Dedifferentiated amniotic fluid mesenchymal stem cell (primary cell): Measurements from ENCODE around the gene CD55.

Experiments used
- DNase-seq: peaks from one replicate; pipeline ENCODE4 v3.0.0-alpha.2; 2016; ENCODE audit errors: extremely low spot score

CD55 gene

DNA sequence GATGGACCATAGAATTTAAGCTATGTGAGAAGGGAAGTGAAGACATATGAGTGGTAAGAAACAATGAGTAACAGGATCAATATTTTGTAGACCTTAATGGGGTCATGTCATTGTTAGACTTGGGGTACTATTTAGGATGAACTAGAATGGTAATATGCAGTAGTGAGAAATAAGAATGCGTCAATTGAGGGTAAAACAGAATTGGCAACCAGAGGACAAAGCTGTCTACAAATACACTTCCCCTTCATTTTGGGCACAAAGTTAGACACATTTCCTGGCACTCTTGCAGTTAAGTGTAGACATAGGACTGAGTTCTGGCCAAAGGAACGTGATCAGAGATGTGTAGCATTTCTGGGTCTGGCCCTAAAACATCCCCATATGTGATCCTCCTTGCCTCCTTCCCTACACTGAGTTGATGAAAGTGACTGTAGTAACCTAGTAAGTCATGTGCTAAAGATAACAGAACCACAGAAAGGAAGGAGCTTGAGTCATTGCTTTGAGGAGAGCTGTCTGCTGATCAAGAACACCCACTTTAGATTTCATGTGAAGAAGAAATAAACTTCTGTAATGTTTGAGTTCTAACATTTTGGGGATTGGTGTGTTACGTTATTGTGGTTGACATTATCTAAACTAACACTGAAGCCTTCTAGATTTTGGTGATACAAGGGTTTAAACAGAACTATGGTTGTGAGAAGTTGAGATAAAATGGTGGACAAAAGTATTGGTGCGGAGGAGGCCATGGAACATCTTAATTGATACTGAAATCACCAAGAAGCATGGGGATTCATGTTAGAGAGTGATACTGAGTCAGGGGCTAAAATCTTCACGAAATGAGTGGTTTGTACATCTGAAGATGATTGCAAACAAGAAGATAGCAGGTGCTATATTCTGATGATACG lies 41.7 kb downstream of the CD55 start:
- no peak for DNase-seq

DNA sequence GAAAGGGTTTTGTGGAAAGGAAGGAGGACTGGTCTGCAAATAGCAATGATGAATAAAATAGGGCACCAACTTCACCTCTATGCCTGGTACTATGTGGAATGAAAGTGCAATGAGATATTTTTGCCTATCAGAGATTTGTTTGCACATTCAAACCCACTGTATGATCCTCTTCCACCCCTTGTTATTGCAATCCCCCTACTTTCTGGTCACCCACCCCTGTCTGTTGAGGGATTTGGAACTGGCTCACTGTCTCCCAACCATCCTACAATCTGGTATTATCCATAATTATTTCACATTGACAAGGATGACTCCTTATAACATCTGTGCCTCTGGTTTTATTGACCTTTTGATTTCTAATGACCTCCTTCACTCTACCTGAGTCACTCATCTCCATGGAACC lies 42.4 kb downstream of the CD55 start:
- DNase-seq, result no peak

DNA sequence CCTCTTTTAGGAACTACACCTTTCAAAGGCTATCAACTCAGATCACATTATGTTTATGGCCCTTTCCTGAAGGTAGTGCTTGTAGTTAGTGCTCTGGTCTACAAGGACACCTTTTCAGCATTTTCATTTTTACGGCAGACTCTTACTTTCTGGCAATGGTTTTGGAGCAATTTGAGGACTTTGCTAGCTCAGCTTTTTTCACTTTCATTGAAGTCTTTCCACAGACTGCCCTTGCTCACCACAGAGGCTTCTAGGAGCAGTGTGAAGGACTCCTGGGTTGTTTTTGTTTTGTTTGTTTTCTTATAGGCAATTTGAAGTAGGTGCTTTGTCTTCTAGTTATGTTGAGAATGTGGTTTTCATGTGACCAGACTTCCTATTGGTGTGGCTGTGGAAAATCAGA lies 43.1 kb downstream of the CD55 start:
- DNase-seq, result no peak

DNA sequence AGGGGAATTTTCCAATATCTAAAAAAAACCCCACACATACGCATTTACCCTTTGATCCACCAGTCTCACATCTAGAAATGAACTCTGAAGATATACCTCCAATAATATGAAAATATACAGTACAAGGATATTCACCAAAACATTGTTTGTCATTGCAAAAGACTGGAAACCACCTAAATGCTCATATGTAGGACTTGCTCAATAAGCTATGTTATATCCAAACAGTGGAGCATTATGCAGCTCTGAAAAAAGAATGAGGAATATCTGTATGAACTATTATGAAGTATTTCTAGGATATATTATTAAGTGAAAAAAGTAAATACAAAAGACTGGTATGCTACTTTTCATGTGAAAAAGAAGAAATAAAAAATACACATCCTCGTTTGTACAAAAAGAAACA lies 43.6 kb downstream of the CD55 start:
- no peak for DNase-seq

DNA sequence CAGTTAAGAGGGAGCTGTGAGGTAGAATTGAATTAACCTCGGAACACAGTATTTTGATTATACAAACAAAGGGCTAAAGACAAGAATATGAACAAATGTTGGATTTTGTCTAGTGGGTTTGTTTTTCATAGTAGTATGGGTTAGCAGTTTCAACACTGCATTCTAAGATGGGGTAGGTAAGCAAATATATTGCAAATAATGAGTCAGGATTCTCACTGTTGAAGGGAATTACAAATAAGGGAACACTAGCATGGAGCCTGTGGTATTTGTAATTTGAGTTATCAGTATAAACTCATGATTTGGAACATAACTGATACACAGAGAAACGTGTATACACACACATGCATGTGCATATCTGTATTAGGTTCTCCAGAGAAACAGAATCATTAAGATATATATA lies 44.5 kb downstream of the CD55 start:
- DNase-seq, result no peak

DNA sequence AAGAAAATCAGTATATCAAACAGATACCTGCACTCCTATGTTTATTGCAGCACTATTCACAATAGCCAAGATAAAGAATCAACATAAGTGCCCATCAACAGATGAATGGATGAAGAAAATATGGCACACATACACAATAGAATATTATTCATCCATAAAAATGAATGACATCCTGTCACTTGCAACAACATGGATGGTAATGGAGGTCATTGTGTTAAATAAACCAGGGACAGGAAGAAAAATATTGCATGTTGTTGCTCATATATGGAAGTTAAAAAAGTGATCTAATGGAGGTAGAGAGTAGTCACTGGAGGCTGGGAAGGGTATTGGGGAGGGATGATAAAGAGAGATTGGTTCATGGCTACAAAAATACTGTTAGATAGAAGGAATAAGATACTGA lies 67.2 kb downstream of the CD55 start:
- DNase-seq, result no peak

DNA sequence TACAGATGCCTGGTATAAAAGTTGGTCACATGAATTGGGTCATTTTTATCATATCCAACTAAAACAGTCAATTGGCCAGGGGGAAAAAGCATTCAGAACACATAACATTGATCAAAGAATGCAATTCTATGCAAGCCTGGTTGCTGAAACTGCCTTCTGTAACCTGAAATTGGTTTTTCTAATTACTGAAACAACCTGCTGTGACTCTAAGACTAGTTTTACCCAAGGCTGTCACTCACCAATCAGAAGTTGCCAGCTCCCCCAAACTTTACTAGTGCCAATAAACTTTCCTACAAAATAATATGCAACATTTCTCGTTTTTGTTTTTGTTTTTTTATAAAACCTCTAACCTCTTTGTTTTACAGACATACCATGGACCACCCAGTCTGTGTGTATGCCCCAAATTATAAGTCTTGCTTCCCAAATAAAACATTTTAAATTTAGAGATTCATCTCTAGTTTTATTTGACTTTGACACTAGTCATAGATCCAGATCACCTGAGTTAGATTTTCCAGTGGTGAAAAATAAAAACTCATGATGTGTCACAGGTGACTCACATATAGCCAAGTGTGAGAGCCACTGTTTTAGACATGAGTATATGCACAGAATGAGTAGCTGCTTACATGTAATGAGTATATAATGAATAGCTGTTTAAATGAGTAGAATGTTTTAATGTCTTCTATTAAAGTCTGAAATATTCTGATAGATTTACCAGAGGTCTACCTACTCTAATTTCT lies 68.4 kb downstream of the CD55 start:
- no peak for DNase-seq

DNA sequence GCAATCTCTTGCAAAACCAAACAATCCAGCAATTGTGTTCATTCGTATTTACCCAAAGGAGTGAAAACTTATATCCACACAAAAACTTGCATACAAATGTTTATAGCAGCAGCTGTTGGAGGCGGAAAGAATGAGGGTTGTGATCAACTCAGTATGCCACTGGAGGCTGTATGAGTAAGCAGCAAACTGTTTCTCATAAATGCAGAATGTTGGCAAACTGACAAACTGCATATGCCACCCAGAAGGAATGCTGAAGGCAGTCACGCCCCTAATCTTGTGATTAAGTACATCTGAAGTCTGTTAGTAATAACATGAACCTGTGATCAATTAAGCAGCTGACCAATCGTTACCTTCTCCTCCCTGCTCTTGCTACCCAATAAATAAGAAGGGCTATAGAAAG lies 72.1 kb downstream of the CD55 start:
- DNase-seq, result peak; percentile 95

DNA sequence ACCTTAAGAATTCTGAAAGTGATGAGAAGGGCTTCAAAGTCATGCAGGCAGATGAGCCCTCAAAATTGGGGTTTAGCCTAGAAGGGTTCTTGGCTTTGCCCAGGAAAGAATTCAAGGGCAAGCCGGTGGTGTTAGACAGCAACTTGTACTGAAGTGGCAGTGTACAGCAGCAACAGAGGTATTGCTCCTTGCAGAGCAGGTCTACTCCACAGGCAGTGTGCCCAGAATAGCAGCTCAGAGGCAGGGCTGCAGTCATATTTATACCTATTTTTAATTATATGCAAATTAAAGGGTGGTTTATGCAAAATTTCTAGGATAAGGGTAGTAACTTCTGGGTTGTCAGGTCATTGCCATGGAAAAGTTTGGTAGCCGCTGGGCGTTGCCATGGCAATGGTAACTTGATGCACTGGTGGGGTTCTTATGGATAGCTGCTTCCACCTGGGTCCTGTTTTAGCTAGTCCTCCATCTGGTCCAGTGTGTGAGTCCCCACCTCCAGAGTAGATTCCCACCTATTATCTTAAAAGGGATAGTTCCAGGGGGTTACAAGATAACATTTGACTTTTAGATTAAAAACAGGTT lies 74.8 kb downstream of the CD55 start:
- DNase-seq, result no peak

DNA sequence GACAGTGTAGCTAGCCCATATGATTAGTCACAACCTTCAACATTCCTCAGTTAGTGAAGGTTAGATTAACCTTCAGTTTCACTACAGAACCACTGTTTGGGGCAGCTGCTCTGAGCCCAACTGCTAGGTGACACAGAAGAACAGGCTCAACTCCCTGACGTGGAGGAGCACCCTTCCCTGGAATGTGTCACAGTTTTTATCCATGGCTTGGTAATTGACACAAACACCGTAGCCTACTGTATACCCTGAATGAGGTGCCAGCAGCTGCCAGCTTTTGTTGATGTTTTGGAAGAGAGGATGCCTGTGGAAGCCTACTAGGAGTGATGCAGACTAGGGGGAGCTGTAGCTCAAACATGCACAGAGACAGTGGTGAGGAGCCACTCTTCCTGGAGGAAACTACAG lies 76.0 kb downstream of the CD55 start:
- no peak for DNase-seq

DNA sequence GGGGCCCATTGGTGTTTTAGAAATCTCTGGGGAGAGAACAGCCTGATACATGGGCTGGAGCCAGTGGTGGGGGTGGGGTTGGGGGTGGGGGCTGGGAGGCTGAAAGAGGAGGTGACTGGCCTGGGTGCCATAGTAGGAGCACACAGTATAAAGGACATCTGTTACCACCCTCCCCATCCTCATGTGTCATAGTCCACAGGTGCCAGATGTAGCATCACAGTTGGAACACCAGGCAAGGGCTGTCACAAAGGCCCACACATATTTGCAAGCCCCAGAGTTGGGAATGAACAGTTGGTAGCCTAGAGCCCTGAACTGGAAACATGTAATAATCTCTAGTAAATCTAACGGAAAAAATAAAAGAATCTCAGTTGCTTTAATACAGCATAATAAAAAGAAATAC lies 77.5 kb downstream of the CD55 start:
- DNase-seq, result no peak

DNA sequence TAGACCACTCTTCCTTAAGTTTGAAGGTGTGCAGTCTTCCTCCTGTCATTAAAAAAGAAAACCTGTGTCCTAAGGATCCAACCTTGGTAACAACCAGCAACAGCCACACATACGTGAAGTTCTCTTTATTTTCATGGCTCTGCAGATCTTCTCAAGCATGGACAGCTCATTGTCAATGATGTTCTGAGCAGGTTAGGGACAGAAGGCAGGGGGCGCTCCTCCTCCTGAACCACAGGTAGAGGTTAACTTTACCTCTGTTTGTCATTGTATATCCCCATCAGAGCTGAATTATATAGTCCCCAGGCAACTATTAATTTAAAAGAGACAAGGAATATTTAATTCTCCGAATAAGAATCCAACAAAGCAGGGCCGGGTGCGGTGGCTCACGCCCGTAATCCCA lies 80.1 kb downstream of the CD55 start:
- no peak for DNase-seq

DNA sequence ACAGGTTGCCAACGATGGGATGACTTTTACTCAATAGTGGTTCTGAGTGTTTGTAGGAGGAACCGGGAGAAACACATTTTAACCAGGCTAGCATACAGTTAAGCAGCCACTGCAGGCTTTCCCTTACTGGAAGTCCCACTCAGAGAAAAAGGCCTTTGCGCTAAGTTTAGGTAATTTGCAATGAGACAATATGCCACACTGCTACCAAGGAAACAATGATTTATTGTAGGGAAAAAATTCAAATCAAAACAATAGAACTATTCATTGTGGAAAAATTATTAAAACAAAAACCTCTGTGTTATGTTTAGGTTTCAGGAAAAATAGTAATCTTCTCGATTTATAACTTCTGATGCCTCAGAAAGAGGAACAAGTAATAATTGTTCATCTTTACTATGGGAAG lies 81.3 kb downstream of the CD55 start:
- no peak for DNase-seq

DNA sequence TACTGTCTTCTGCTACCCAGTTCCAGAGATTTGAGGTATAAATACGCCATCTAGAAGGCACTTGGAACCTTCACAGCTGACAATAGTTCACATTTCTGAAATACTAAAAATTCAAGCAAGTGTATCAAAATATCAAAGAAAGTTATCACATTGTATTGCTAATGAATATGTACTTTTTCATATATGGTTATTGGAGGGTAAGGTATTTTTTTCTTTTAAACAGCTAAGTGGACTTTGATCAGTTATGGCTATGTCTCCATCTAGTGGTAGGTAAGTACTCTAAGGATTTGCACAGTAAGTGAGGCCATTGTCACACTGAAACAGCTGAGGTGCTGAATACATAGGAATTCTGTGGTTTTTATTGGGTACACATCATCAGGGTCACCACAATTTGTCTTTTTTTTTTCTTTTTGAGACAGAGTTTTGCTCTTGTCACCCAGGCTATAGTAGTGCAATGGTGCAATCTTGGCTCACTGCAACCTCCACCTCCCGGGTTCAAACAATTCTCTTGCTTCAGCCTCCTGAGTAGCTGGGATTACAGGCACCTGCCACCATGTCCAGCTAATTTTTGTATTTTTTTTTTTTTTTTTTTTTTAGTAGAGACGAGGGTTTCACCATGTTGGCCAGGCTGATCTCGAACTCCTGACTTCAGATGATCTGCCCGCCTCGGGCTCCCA lies 83.5 kb downstream of the CD55 start:
- peak; percentile 81 for DNase-seq

DNA sequence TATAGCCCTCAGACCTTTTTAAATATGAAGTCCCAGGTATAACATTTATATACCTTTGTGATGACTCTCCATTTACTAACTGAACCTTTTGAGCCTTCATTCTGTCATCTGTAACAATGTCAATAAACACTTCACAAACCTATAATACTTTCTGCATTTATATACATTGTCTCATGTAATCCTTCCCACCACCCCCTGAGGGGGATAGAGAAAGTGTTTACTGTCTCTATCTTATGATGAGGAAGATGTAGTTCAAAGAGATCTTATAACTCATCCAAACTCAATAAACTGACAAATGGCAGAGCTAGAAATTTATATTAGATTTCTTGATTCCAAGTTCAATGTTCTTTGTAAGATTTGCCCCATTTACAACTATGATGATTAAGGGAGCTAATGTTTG lies 84.3 kb downstream of the CD55 start:
- DNase-seq, result no peak

DNA sequence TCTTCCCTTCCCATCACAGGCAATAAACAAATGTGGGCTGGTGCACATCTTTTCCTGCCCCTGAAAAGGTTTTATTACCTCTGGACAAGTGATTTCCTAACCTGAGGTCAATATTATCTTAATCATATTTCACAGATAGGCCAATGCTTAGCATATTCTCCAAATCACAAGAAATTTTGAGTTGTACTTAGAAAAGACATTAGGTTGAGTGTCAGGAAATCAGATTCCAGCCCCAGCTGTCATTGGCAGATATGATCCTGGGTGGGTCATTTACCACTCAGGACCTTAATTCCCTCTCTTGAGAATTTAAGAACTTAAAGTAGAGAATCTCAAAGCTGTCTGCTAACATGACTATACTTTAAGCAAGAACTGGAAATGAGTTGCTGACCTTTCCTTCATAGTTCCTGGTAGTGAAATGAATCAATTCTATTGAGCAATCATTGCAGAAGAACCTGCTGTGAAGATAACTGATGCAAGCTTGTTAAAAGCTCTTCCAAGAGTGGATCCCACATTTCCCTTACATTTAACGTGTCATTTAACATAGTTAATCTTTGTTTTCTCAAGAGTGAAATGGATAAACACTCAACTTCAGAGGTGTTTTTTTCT lies 86.3 kb downstream of the CD55 start:
- no peak for DNase-seq
